Muscle layer of colon (tissue), 2 donors: ENCODE data around the gene PODNL1.

Experiments
- H3K27ac ChIP-seq: one replicate; pipeline ENCODE4 v1.7.0; 2013; ENCODE audit warnings: low read depth, mild to moderate bottlenecking, low read length, moderate library complexity
- H3K27me3 ChIP-seq, 2 donors: one replicate each; pipeline ENCODE4 v1.7.0; 2013; ENCODE audit warnings: low read length in 2 of 2, mild to moderate bottlenecking in 2 of 2; ENCODE audit not compliant: insufficient read depth in 2 of 2, control insufficient read depth in 1 of 2
- H3K36me3 ChIP-seq: one replicate; pipeline ENCODE4 v1.7.0; 2013; ENCODE audit warnings: mild to moderate bottlenecking, low read length; ENCODE audit not compliant: insufficient read depth
- H3K4me1 ChIP-seq: one replicate; pipeline ENCODE4 v1.7.0; 2013; ENCODE audit warnings: mild to moderate bottlenecking, low read length; ENCODE audit not compliant: insufficient read depth
- H3K4me3 ChIP-seq, 2 donors: one replicate each; pipeline ENCODE4 v1.7.0; 2013; ENCODE audit warnings: low read length in 2 of 2, low read depth in 1 of 2, mild to moderate bottlenecking in 1 of 2, moderate library complexity in 1 of 2
- H3K9ac ChIP-seq: one replicate; pipeline ENCODE4 v1.7.0; 2013; ENCODE audit warnings: low read length
- H3K9me3 ChIP-seq: one replicate; pipeline ENCODE4 v1.7.0; 2013; ENCODE audit warnings: mild to moderate bottlenecking, low read length
- donor health status: abdominal sarcoma.
- donor health status: Adenocarcinoma of cecum.

Gene PODNL1

GRCh38 chr19:13962699-13963602 lies 24.7 kb upstream of the PODNL1 start:
- Histone ChIP-seq H3K4me1 (no peaks in the 10 kb centered on the region), H3K9ac (no peak overlapping the region), H3K9me3 (no peaks in the 10 kb centered on the region), H3K36me3 (peaks cover 22% of the 10 kb centered on the region), H3K27me3 (no peaks in the 10 kb centered on the region), H3K27ac (no peak overlapping the region), H3K4me3 (peak overlapping the region in 1 of 2 donors; percentile 26)

- Histone ChIP-seq H3K4me1 (no peaks in the 10 kb centered on the region), H3K9ac (no peak overlapping the region), H3K27me3 (no peaks in the 10 kb centered on the region), H3K4me3 (no peak overlapping the region), H3K36me3 (peaks cover 30% of the 10 kb centered on the region), H3K27ac (no peak overlapping the region), H3K9me3 (no peaks in the 10 kb centered on the region)
Measured at GRCh38 chr19:13961826-13962698, 23.8 kb upstream of the PODNL1 start.

GRCh38 chr19:13960863-13961784 lies 22.9 kb upstream of the PODNL1 start:
- no peak overlapping the region for H3K27ac ChIP-seq
- H3K36me3 ChIP-seq, result peaks cover 34% of the 10 kb centered on the region
- no peak overlapping the region for H3K4me3 ChIP-seq
- H3K4me1 ChIP-seq, result no peaks in the 10 kb centered on the region
- no peaks in the 10 kb centered on the region for H3K27me3 ChIP-seq
- no peak overlapping the region for H3K9ac ChIP-seq
- H3K9me3 ChIP-seq, result no peaks in the 10 kb centered on the region

GRCh38 chr19:13959962-13960862 lies 22.0 kb upstream of the PODNL1 start:
- H3K4me3 ChIP-seq, result no peak overlapping the region
- no peaks in the 10 kb centered on the region for H3K9me3 ChIP-seq
- no peak overlapping the region for H3K27ac ChIP-seq
- H3K4me1 ChIP-seq, result no peaks in the 10 kb centered on the region
- H3K36me3 ChIP-seq, result peaks cover 42% of the 10 kb centered on the region
- H3K9ac ChIP-seq, result no peak overlapping the region
- no peaks in the 10 kb centered on the region for H3K27me3 ChIP-seq

GRCh38 chr19:13959141-13959961 lies 21.1 kb upstream of the PODNL1 start:
- no peaks in the 10 kb centered on the region for H3K27me3 ChIP-seq
- H3K4me1 ChIP-seq, result no peaks in the 10 kb centered on the region
- H3K36me3 ChIP-seq, result peaks cover 43% of the 10 kb centered on the region
- H3K4me3 ChIP-seq, result no peak overlapping the region
- no peak overlapping the region for H3K27ac ChIP-seq
- H3K9me3 ChIP-seq, result no peaks in the 10 kb centered on the region
- H3K9ac ChIP-seq, result no peak overlapping the region

- no peak overlapping the region for H3K9ac ChIP-seq
- no peaks in the 10 kb centered on the region for H3K9me3 ChIP-seq
- peaks cover 43% of the 10 kb centered on the region for H3K36me3 ChIP-seq
- no peak overlapping the region for H3K27ac ChIP-seq
- peaks cover 11% of the 10 kb centered on the region for H3K4me1 ChIP-seq
- H3K4me3 ChIP-seq, result no peak overlapping the region
- no peaks in the 10 kb centered on the region for H3K27me3 ChIP-seq
Measured at GRCh38 chr19:13958043-13958442, 19.8 kb upstream of the PODNL1 start.

GRCh38 chr19:13957051-13957450 lies 18.8 kb upstream of the PODNL1 start:
- no peaks in the 10 kb centered on the region for H3K9me3 ChIP-seq
- H3K9ac ChIP-seq, result no peak overlapping the region
- H3K27me3 ChIP-seq, result no peaks in the 10 kb centered on the region
- peaks cover 43% of the 10 kb centered on the region for H3K36me3 ChIP-seq
- H3K4me1 ChIP-seq, result peaks cover 13% of the 10 kb centered on the region
- no peak overlapping the region for H3K27ac ChIP-seq
- H3K4me3 ChIP-seq, result no peak overlapping the region

GRCh38 chr19:13956365-13956744 lies 18.1 kb upstream of the PODNL1 start:
- H3K4me1 ChIP-seq, result peaks cover 13% of the 10 kb centered on the region
- H3K9me3 ChIP-seq, result no peaks in the 10 kb centered on the region
- H3K36me3 ChIP-seq, result peaks cover 43% of the 10 kb centered on the region
- no peak overlapping the region for H3K9ac ChIP-seq
- H3K27ac ChIP-seq, result no peak overlapping the region
- no peak overlapping the region for H3K4me3 ChIP-seq
- no peaks in the 10 kb centered on the region for H3K27me3 ChIP-seq

GRCh38 chr19:13955662-13956364 lies 17.6 kb upstream of the PODNL1 start:
- H3K36me3 ChIP-seq, result peaks cover 43% of the 10 kb centered on the region

More at GRCh38 chr19:13955662-13956364, 17.6 kb upstream of the PODNL1 start:
- peaks cover 13% of the 10 kb centered on the region for H3K4me1 ChIP-seq
- H3K27me3 ChIP-seq, result no peaks in the 10 kb centered on the region
- H3K9ac ChIP-seq, result no peak overlapping the region
- no peak overlapping the region for H3K27ac ChIP-seq
- H3K9me3 ChIP-seq, result no peaks in the 10 kb centered on the region
- no peak overlapping the region for H3K4me3 ChIP-seq
